Skin epidermis (tissue), 12 donors: ENCODE measurements around the gene LATS2.
A peak's percentile ranks its signal among the peaks of the same experiment; 100 is the strongest.

Experiments
- H3K27ac ChIP-seq, 21 experiments: fragments of 200-600 bp; sonication (generic) in 11 of 21; one replicate each; pipeline ENCODE4 v1.5.0; 2020; ENCODE audit warnings: mild to moderate bottlenecking in 3 of 21, inconsistent platforms in 2 of 21, moderate library complexity in 2 of 21
- H3K4me3 ChIP-seq, 7 experiments: fragments of 200-600 bp; sonication (generic) in 2 of 7; one replicate each; pipeline ENCODE4 v1.5.0; 2020; ENCODE audit warnings: inconsistent platforms in 2 of 7, mild to moderate bottlenecking in 2 of 7, moderate library complexity in 1 of 7

Gene LATS2

GRCh38 chr13:21061029-21061763 is at the start of gene LATS2:
TSS of gene LATS2 (minus strand) at chr13:21061586. CDS start at chr13:21046026, 15,560 bp downstream.
- Histone ChIP-seq H3K27ac (peak within 1 kb of the TSS; percentile 84 to 99 (median 96)), H3K4me3 (peak within 1 kb of the TSS; percentile 73 to 98 (median 89))

DNA sequence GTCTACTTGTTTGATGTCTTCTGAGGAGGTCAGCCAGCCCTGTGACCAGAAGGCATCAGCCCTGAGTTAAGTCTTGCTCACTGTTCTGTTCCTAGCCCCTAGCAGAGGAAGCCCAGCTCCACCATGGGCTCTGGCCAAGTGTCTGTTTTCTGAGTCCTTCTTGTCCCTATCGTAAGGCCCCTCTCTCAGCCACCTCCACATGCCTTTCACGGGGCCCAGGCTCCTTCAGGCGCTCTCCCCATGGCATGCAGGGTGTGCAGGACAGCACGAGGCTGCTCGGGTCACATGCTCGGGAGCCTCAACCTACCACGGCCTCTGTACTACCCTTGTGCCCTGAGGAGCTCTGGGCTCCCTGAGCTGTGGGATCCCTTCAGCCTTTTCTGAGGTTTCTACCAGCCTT is 47.8 kb upstream of the LATS2 start:
- Histone ChIP-seq H3K4me3 (no peak overlapping the region), H3K27ac (no peak overlapping the region)

GRCh38 chr13:21106089-21106488 is 44.7 kb upstream of the LATS2 start:
- no peak overlapping the region for H3K4me3 ChIP-seq
- peak overlapping the region in 4 of 21 experiments; percentile 22 to 67 (median 47) for H3K27ac ChIP-seq

DNA sequence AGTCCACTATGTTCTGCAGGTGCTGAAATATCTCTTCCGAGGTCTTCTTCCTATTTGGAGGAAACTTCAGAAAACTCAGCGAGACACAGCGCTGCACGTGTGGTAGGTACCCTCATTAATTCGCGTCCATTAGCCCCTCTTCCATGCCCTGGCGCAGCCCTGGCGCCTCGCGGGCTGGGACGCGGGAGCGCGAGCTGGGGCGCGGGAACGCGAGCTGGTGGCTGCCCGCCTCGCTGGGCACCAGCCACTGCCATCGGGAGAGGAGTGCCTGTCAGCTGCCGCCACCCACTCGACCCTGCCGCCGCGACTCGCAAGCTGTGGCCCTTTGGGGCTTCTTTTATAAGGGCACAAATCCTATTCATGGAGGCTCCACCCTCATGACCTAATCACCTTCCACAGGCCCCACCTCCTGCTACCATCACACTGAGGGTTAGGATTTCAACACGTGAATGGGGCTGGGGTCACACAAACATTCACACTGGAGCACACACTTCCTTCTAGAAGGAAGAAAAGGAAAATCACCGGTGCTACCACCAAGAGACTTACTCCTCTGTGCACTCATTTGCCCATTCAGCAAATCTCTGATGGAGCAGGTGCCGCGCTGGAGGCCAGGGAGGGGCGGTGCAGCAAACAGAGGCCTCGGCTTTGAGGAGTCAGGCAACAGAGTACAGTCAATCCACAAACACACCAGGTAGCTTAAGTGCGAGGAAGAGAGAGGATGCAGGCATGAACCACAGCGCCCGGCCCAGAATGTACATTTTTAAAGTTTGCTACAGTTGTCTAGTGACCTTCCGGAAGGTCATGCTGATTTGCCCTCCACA is 43.0 kb upstream of the LATS2 start:
- Histone ChIP-seq H3K4me3 (no peak overlapping the region), H3K27ac (no peak overlapping the region)

DNA sequence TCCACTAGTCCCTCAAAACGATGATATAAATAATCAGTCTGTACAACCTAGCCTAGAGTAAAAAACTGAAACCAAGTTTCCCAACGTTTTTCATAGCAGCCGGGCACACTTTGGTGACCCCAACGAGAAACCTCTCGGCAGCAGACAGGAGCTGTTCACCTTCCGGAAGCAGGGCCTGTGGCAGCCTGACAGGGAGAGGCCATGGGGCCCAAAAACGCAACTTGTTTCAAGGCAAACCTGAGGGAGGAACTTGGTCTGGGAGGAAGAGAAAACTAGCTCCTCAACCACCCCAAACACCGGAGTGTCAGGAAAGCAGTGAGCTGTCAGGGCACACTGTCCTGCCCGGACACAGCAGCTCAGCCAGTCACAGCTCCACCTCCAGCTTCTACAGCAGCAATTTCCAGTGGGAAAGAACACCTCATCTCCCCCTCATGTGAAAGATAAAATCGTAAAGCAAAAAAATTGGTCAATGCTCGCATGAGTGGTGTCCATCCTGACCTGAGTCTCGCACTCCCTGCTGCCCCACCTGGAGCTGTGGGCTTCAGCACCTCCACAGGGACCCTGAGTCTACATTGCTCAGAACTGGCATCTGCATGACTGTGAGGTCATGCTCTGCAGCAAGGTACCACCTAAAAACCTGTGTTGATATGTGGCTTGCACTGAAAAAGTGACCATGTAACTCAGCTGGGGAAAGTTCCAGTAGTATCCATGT is 40.6 kb upstream of the LATS2 start:
- Histone ChIP-seq H3K27ac (no peak overlapping the region), H3K4me3 (no peak overlapping the region)

DNA sequence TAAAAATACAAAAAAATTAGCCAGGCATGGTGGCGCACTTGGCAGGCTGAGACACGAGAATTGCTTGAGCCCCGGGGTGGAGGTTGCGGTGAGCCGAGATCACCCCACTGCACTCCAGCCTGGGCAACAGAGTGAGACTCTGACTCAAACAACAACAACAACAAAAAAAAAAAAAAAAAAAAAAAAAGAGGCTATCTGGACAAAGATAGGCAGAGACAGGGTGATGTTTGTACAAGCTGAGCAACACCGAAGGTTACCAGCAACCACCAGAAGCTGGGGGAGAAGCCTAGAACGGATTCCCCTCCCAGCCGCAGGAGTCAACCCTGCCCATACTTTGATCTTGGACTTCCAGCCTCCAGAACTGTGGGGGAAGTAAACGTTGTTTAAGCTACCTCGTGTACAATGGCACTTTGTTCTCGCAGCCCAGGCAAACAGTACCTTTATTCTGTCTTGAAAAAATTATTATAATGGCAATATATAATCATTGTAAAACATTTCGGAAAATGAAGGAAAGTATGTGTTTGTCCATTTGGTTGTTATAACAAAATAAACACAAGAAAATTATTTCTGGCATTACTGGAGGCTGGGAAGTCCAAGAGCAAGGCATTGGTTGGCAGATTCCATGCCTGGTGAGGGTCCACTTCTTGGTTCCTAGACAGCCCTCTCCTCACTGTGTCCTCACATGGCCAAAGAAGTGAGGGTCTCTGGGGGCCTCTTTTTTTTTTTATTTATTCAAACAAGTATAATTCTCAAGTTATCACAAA is 39.8 kb upstream of the LATS2 start:
- no peak overlapping the region for H3K27ac ChIP-seq

DNA sequence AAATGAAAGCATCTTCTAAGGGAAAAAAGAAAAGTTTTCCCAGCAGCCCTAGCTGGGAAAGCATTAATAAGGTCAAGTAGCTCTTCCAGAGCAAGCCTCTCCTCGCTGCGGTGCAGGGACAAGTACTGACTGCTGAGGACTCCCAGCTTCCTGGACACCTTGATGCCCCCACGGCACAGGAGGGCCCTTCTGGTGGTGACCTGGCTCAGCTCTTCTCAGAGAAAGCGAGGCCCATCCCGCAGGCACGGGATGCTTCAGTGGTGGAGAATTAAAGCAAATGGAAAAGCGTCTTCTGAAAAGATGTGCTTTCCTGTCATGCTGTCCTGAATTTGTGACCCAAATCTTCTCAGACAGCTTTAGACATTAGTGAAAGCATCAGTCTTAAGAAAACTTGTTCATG is 38.8 kb upstream of the LATS2 start:
- H3K4me3 ChIP-seq = no peak overlapping the region
- H3K27ac ChIP-seq = no peak overlapping the region

More for the DNA sequence above, 39.8 kb upstream of the LATS2 start:
- H3K4me3 ChIP-seq = no peak overlapping the region

- no peak overlapping the region for H3K4me3 ChIP-seq
- no peak overlapping the region for H3K27ac ChIP-seq
Measured at GRCh38 chr13:21095311-21095710, 33.9 kb upstream of the LATS2 start.

GRCh38 chr13:21089830-21090229 is 28.4 kb upstream of the LATS2 start:
- H3K27ac ChIP-seq = no peak overlapping the region
- no peak overlapping the region for H3K4me3 ChIP-seq

- H3K4me3 ChIP-seq = no peak overlapping the region
- no peak overlapping the region for H3K27ac ChIP-seq
Measured at GRCh38 chr13:21088534-21088933, 27.1 kb upstream of the LATS2 start.

DNA sequence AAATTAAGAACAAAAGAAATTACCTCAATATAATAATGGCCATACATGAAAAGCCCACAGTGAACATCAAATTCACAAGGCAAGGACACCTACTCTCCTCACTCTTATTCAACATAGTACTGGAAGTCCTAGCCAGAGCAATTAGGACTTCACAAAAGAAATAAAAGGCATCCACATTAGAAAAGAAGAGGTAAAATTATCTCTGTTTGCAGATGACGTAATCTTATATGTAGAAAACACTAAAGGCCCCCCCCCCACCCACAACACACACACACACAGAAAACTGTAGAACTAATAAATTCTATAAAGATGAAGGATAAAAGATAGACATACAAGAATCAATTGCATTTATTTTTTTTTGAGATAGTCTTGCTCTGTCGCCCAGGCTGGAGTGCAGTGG is 25.5 kb upstream of the LATS2 start:
- H3K4me3 ChIP-seq = no peak overlapping the region

GRCh38 chr13:21081926-21082325 is 20.5 kb upstream of the LATS2 start:
- H3K27ac ChIP-seq = no peak overlapping the region
- no peak overlapping the region for H3K4me3 ChIP-seq

More for the DNA sequence above, 25.5 kb upstream of the LATS2 start:
- no peak overlapping the region for H3K27ac ChIP-seq

- Histone ChIP-seq H3K4me3 (no peak overlapping the region), H3K27ac (peak overlapping the region in 8 of 21 experiments; percentile 4 to 72 (median 42))
Measured at GRCh38 chr13:21080593-21080891, 19.2 kb upstream of the LATS2 start.

DNA sequence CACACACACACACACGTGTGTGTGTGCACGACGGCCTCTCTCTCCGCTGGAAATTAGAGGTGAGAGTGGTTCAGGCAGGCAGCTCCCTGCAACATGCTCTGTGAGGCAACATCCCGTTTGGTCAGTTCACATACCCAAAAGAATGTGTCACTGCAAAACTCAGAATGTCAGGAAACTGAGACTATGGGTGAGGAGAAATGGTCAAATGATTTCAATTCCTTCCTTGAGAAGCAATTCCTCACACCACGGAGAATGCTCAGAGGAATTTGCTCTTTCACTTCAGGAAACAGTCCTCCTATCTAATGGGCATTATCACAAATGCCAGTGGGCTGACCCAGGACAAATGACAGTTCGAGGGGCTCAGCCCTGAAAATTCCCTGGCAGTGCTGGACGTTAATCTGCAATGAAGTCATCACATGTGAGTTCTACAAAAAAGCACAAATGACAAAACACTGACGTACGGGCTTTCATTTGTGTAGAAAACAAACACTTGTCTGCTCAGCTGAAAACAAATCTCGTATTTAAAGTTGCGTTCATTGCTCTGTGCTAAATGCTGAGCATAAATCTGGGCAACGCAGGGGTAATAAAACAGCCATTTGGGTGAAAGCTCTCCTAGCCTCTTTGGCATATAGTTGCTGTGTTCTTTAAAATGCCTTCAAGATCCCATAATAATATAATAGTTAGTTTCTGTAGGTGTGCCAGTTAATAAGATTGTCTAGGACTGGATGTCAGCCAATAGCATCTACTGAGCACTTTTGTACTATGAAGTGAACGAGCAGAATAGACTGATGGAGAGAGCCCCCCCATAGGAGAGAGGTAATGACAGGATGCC is 18.6 kb upstream of the LATS2 start:
- Histone ChIP-seq H3K27ac (peak overlapping the region in 11 of 21 experiments; percentile 4 to 72 (median 39)), H3K4me3 (no peak overlapping the region)

DNA sequence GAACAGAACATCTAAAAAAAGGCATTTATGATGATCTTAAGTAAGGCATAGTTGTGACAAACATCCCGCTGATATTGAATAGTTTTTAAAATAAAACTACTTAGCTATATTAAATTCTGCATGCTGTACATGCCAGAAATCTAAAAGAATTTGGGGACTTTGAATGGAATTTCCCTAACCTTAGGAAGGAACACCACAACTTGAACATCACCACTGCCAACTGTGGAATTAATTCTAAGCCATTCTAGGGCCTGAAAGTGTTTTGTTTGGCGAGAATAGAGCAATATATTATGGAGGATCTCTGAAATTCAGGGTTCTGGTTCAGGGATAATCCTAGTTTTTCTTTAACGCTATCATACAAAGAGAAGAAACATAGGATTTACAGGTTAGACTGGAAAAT is 17.8 kb upstream of the LATS2 start:
- Histone ChIP-seq H3K27ac (peak overlapping the region in 9 of 21 experiments; percentile 9 to 72 (median 39)), H3K4me3 (no peak overlapping the region)

DNA sequence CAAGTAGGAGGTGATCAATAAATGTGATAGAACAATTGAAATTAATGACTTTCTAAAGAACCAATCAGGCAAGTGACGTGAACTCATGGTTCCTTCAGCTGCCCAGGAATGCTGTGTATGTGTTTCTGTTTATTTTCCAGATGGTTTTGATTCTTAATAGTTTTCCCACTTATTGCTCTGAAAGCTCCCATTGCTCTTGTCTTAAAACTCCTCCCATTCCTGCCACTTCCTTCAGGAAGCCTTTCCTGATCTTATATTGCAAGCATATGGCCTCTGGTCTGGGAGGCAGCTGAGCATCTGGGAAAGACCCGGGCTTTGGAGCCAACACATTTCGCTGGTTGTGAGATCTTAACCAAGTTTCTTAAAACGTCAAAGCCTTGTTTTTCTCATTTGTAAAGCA is 17.1 kb upstream of the LATS2 start:
- no peak overlapping the region for H3K4me3 ChIP-seq
- peak overlapping the region in 6 of 21 experiments; percentile 7 to 65 (median 30) for H3K27ac ChIP-seq

GRCh38 chr13:21077788-21078353 is 16.5 kb upstream of the LATS2 start:
- no peak overlapping the region for H3K4me3 ChIP-seq
- H3K27ac ChIP-seq = peak overlapping the region in 2 of 21 experiments; percentile 10 to 60

DNA sequence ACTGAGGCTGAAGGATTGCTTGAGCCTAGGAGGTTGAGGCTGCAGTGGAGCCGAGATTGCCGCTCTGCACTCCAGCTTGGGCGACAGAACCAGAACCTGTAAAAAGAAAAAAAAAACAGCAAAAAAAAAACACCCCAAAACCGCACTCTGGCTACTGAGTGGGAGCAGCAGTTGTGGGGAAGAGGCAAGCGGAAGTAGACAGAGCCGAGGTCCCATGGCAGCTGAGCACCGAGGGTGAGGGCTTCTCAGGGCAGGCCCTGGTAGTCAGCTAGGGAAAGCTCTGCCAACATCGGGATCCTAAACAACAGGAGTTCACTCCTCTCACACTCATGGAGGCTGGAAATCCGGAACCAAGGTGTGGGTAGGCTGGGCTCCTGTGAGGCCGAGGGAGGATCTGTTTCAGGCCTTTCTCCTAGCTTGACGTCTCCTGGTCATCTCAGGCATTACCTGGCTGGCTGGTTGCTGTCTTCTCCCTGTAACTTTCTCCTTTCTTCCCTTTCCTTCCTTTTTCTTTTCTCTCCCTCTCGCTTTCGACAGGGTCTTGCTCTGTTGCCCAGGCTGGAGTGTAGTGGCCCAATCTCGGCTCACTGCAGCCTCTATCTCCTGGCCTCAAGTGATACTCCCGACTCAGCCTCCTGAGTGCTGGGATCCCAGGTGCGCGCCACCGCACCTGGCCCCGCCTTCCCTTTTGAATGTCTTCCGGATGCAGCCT is 15.8 kb upstream of the LATS2 start:
- Histone ChIP-seq H3K4me3 (no peak overlapping the region), H3K27ac (no peak overlapping the region)
